ENCODE measurements around the gene UROD.
"Not testable (repeated sequence)": the region's sequence is repeated elsewhere in the genome, so short reads cannot be mapped to it uniquely, and the experiment has no call there.

UROD gene

GRCh38 chr1:45038661-45039364 lies 26.8 kb downstream of the UROD start:
- DNase-seq (ENCODE audit: low spot score): no peak

GRCh38 chr1:45040297-45040696 lies 28.2 kb downstream of the UROD start:
- no peak for DNase-seq (ENCODE audit: low spot score)

DNA sequence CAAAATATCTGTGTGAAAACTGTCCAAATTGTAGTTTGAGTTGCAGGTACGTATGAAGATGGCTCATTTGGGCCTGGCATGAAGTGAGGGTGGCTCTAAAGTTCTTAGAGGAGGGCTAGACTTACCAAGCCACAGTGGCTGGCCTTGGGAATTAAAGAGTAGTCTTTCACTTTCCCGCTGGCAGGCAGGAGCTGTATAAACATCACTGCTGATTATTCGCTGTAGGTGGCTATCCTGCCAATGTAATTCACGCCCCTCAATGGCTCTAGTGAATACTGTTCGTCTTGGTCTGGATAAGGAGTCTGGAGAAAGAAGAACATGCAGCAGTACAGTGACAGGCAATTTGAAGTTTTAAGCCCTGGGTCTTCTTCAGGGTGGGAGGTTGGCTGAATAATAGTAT lies 31.0 kb downstream of the UROD start:
- DNase-seq (ENCODE audit: low spot score): no peak

DNA sequence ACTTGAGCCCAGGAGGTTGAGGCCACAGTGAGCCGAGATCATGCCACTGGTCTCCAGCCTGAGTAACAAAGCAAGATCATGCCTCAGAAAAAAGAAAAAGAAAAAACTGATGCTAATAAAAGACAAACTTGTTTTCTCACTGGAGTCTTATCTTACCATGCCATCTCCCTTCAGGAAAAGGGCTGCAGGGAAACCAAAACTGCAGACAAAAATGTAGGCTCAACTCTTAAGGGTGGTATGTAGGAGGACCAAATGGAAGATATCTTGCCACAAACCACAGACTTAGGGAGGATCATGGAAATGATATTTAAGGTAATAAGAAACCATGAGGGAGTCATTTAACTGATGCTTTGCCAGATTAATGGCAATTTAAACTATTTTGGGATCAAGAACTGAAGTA lies 32.9 kb downstream of the UROD start:
- DNase-seq (ENCODE audit: low spot score): no peak

DNA sequence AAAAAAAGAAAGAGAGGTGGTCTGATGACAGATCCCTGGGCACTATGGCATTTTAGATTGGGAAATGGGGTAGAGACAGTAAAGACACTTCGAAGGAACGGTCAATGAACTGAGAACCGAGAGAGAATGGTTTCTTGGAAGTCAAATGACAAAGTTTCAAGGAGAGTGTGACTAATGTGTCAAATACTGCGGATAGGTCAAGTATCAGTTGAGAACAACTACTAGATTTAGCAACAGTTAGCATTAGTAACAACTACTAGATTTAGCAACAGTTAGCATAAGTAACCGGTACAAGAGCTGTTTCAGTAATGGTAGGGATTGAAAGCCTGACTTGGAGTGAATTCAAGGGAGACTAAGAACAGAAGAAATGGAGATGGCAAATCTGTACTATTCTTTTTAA lies 35.0 kb downstream of the UROD start:
- DNase-seq (ENCODE audit: low spot score): no peak

DNA sequence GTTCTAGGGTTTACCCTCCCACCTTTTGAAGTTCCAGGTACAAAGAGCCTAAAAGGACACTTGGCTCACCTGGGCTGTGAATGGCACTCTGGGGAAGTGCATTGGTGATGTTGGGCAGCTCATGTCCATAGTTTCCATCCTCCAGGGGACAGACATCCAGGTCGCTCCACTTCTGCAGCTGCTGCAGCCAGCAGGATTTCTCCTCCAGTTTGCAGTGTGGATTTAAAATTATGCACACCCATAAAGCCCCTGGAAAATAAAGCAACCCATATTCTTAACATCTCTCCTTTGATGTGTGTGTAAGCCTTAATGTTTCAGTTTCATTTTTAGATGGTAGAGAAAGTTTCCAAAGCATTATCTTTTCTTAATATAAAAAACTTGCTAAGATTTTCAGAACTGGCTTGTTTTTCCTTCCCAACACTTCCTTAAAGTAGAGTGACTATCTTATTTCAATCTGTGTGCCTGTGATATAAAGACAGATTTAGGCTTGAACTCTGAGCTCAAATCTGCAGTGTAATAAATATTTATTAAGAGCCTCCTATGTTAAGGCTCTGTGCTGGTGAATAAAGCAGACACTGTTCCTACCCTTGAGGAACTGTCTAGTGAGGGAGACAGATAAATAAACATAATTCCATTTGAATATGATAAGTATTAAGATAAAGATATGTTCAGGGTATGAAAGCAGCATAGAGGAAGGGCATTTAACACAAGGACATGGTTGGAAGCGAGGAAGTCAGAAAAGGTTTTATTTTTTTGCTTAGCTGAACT lies 39.1 kb downstream of the UROD start:
- no peak for DNase-seq (ENCODE audit: low spot score)

DNA sequence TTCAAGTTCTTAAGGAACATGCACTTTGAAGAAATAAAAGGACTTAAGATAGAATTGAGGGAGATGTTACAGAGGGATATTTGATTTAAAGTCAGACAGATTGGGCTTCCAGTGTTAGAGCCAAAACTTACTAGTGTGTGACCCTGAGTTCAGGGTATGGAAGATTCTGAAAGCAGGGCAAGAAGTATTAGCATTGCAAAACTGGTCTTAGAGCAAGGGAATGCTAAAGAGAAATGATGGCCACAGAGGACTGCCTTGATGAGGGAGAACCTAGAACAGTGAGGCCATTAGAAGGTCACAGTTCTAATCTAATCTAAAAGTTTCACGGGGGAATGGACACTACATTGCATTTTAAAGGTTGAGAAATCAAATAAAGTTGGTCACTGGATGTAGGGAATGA lies 45.5 kb downstream of the UROD start:
- no peak for DNase-seq (ENCODE audit: low spot score)

- no peak for DNase-seq (ENCODE audit: low spot score)
Observed at GRCh38 chr1:45059829-45060228, 47.8 kb downstream of the UROD start.

- DNase-seq (ENCODE audit: low spot score): not testable (repeated sequence)
Observed at GRCh38 chr1:45062463-45062862, 50.4 kb downstream of the UROD start.

GRCh38 chr1:45065083-45065482 lies 53.0 kb downstream of the UROD start:
- DNase-seq (ENCODE audit: low spot score): no peak

Data from AG20443 (cell line).